ENCODE data around the gene RASAL2.

The RASAL2 gene

DNA sequence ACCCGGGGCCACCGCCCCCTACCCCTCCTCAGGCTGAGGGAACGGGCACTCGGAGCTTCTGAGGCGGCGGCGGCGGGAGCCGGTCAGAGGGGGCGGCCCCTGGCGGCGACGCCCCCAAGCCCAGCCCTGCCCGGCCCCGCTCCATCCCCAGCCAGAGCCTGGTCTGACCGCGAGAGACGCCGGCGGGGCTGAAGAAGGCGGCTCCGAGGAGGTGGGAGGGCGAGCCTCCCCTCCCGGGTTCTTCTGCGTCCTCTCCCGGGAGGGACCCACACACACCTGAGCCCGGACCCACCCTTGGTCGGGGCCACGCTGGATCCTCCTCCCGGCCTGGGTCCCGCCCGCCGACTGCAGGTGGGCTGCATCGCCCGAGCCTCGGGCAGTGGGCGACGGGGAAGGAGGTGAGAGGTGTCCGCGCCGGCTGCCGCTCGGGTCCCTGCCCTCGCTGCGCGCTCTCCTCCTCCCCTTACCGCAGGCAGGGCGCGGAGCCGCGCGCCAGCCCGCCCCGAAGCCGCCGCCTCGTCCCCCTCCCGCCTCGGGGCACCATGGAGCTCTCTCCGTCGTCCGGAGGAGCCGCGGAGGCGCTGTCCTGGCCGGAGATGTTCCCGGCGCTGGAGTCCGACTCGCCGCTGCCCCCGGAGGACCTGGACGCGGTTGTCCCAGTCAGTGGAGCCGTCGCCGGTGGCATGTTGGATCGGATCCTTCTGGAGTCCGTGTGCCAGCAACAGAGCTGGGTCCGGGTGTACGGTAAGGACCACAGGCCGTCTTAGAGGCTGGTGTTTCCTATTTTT, at the start of gene RASAL2:
Gene RASAL2, plus strand, starts transcription at position 154 of the 788 bp plus-strand sequence. Its CDS starts 389 bp downstream, at position 543.
- DNase-seq: peak; percentile 45

DNA sequence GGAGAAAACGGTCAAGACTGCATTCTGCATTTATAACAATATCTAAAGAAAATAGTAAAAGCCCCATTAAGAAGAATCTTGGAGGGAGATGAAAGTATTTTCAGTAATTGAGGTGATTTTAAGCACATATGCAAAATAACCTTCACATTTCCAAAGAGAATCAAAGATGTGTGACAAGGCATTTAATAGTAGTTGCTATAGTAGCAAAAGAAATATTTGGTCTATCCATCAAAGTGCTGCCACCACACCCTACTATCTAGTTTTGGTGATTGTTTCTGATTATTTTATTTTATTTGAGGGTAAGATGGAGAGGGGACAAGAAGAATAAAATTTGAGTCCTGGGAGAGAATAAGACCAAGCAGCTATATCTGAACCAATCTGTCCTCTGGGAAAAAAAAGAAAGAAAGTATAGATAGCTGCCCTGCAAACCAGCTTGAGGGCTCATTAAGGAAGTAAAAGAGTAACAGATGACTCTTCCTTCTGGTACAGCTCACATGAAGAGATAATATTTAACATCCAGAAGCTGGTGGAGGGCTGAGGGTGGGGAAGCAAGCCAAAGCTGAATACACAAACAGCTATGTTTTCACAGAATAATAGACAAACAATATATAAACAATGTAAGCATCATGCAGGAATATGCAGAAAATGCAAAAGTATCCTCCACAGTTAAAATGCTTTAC, 47.2 kb upstream of the RASAL2 start:
- peak; percentile 31 for DNase-seq

DNA sequence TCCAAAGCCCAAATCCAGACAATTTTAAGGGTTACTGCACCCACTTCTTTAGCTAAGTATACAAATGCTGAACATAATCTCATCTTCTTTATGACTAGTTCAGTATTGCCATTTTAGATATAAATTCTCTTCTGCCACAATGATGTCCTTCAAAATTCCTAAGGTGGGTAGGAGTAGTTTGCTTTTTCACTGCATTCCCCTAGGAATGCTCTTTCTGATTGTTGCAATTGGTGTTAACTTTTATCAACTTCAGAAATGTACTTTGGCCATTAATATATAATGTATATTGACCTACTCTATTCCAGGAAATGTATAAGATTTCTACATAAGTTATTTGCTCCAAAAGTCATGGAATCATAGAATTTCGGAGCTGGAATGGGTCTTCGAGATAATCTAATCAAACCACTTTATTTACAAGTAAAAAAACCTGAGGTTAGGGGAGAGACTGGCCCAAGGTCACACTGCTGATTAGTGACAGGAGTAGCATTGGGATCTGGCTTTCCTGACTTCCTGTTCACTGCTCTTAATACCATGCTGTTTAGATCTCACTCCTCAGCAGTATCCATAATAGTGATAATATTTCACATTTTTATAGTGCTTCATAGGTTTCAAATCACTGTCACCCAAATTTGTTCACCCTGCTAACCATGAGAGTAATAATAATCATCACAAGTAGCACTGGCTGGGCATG, 46.4 kb upstream of the RASAL2 start:
- DNase-seq: no peak

DNA sequence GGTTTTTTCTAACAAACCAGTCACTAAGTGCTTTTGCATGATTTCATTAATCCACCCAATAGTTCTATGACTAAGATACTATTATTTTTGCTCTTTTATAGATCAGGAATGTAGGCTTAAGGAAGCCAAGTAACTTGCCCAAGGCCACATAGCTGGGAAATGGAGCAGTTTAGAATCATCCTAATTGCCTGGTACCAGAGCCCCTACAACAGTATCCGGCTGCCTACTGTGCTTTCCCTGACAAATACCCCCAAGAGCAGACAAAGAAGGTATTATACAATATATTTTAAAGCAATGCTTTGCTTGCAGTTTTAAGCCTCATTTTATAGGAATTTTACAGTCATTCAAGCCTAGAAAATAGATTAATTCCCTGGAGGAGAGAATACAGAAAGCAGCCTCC, 45.5 kb upstream of the RASAL2 start:
- no peak for DNase-seq

DNA sequence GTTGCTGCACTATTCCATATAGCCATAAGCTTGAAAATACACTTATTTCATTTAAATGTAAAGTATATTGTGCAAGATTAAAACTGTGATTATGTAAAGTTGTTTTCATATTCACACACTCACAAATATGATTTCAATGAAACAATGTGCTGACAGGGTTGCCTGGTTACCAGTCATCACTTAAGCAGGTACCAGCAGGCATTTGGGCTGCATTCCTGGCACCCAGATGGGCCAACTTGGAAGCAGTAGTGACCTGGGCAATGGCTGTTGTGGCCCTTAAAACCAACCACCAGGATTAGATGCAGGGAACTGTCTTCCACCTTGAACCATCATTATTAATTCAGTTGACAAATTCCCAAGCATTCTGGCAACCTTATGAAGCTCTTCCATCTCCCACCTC, 45.0 kb upstream of the RASAL2 start:
- DNase-seq: no peak

DNA sequence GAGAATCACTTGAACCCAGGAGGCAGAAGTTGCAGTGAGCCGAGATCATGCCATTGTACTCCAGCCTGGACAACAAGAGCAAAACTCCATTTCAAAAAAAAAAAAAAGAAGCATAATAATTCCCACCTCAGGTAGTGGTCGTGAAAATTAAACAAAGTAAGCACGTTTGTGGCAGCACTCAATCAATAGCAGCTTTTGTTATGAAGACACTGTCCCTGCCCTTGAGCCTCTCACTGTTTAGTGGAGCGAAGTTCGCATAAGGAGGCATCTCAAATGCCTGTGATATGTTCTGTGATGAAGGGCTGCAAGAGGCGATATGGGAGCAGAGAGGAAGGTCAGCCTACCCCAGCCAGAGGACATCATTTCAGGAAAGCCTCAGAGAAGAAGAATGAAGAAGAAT, 43.8 kb upstream of the RASAL2 start:
- DNase-seq: no peak

DNA sequence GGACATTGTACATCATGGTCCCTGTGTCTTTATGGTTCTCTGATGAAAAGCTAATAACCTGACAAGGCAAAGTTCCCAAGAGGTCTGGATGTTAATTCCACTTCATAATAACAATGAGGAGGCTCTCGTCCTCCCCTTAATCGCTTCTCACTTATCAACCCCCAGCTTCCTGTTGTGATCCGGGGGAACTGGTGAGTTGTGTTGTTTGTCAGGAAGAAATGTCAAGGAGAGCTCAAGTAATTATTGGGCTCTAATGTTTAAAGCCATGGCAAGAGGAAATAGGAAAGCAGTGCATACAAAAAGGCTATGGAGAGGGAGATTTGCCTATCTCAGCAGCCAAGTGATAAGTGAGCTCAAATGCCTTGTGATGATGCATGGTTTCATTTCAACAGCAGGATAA, 42.8 kb upstream of the RASAL2 start:
- DNase-seq: no peak

DNA sequence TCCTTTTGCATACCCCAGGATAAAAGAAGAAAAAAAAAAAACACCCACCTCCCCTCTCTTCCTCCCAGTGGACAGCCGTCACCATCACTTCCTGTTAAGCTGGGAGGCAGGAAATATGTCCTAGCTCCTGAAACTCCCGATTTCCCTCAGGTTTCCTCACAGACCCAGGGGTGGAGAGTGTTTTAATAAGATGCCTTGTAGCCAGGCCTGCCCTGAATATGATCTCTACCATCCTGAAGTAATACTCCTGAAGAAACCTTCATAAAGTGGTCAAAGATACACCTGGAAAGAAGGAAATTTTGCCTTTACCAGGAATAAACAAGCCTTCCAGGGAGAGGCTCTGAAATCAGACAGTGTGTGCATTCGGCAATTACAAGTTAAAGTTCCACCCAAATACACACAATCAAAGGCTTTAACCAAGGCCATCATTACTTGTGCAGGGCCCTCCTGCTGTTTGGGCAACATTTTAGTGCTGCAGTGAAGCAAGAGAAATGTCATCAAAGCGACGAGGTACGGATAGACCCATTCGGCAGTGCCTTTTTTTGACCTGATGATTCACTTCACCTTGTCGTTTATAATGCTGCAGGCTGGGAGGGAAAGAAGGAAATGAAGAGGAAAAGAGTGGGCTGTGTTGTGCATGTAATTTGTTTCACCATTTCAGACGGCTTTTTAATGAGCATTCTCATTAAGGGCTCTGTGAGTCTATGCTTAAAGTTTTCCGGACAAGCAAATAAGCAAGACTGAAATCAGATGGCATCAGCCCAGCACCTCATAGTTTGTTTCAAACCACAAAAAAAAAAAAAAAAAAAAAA, 41.0 kb upstream of the RASAL2 start:
- no peak for DNase-seq

DNA sequence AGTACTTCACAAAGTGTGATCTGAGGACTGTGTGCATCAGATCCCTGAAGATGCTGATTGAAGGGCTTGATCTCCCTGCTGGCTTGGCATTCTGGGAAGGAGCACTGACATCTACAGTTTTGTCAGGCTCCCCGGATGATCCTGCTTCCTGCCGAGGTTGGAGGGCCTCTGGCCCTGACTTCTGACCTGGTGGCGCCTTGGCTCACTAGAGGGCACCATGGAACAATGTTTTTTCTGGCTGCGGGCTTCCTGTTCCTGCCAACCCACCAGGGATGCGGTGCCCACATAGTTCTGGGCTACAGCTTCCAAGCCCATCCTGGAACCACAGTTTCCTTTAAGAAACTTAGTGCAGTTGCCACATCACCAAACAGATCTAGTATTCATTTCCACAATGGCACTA, 38.8 kb upstream of the RASAL2 start:
- DNase-seq: no peak

DNA sequence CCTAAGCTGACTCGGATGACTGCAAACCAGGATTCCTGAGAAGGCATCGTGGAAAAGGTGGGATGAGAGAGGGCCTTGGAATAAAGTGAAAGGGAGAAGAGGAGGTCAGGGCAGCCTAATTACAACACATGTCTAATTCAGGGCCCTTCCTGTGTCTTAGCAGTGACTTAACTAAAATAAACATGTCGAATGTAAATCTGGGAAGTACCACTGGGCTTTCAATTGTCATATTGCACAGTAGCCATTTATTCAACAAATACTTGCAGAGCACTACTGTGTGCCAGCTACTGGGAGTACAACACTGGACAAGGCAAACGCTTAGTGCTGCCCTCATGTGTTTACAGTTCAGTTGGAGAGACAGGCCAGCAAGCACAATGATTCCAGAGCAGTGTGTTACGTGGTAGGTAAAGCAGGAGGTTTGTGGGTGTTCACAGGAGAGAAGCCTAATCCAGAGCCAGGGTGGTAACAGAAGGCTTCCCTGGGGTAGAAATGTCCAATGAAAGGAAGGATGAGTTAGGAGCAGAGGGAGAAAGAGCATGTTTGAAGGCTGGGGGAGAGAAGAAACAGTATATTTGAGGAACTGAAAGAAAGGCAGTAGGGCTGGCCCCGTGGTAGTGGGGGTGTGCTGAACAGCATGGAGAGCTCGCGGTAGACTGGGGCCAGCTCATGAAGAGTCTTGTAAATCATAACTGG, 38.0 kb upstream of the RASAL2 start:
- no peak for DNase-seq

DNA sequence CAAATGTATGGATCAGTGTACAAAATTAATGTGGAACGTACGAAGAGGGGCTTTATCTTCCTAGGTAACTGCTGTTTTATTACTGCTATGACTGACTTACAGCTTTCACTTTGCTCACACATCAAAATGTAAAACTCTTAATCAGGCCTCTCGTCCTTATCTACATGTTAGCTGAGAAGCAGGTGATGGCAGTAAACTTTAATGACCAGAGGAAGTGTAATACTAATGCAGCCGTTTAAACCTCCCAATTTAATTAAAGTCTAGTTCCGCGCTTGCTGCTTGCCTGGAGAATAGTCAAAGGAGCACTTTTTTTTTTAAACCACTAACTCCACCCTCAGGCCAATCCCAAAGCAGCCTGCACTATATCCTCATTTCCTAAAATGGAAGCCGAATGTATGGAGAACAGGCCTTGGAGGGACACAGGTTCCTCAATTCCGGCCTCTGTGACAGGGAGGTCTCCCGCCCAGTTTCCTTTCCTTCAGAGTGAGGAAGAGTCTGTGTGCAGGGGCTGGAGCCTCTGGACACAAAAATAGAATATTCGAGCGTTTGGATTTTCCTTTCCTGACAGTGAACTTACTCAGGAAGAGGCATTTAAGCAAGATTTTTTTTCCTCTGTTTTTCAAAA, 36.7 kb upstream of the RASAL2 start:
- DNase-seq: no peak

DNA sequence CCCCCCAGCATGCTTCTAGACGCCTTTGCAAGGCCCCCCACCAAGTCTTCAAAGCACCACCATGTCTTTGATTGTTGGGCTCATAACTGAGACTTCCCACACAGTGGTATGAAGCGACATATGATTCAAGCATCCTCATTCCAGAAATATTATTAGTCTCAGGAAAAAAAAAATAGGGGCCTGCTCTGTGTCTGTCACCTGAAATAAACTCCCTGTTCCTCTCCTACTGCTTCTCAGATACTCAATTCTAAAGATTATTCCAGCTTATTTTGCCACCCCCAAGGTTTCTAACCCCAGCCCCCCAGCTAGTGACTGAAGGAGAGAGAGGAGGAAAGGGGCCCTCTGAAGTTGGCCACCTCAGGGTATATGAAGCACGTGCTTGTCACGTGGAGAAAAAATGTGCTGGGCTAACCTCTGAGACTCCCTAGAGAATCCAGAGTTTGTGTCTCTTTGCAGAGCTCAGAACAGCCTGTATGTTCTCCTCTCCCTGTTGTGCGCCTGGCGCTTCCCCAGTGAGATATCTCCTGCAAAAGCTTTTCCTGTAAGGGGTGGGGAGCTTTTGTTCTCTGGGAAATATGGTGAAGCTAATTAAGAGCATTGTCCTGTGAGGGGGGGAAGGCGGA, 35.9 kb upstream of the RASAL2 start:
- DNase-seq: no peak

DNA sequence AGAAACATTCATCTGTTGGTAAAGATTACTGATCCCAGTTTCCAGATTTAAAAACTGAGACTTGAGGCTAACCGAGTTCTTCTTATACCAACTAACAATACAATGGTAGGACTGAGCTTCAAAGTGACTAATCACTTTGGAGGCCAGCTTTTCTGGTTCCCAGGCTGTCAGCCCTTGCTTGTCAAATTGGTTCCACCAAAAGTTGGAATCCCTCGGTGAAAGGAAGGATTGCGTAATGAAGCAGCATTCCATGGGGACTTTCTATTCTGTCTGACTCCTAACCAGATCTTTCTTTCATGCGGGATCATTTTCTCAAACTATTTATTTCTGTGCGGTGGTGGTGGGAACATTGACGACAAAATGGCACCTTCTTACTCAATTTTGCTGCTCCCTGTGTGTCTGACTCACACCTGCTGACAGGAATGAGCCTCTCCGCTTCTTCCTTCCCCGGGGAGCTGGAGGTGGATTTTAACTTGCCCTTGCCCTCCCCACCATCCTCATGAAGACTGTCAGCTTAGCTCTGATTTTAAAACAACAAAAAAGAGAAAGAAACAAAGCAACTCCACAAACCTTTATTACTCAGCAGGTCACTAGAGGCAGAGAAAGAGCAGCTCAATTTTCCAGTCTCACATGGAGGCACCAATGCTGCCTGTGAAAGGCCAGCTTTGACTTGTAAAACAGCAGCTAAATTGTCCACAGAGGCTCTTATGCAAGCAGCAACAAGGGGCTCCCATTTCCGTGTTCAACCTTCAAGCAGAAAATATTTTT, 32.9 kb upstream of the RASAL2 start:
- DNase-seq: no peak

DNA sequence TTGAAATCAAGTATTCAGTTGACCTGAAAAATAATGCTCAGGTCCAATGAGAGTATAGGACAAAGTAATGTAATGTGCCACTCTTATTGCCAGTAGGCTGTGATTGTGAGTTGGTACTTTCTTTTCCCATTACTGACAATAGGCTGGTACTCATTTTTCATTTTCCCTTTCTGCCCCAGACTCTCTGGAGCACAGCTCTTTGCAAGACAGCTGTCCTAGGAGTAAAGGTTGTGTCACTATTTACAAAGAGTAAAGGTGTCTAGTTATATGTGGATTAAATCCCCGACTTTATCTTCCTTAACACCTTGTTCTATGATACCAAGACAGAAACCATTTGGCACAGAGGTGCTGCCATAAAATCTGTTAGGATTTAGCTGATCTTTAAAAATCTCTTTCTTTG, 32.3 kb upstream of the RASAL2 start:
- DNase-seq: no peak

DNA sequence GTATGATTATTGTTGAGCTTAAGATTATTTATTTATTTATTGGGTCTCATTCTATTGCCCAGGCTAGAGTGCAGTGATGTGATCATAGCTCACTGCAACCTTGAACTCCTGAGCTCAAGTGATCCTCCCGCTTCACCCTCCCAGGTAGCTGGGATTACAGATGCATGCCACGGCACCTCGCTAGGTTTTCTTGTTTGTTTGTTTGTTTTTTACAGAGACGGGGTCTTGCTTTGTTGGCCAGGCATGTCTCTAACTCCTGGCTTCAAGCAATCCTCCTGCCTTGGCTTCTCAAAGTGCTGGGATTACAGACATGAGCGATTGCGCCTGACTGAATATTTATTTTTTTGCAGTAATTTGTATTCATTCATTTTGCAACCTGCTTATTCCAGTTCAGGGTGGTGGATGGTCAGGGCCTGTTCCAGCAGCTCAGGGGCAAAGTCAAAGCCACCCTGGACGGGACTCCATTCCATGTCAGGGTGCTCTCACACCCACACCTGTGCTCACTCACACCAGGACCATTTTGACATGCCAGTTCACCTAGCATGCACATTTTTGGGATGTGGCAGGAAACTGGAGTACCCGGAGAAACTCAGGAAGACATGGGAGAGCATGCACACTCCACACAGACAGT, 29.6 kb upstream of the RASAL2 start:
- no peak for DNase-seq

DNA sequence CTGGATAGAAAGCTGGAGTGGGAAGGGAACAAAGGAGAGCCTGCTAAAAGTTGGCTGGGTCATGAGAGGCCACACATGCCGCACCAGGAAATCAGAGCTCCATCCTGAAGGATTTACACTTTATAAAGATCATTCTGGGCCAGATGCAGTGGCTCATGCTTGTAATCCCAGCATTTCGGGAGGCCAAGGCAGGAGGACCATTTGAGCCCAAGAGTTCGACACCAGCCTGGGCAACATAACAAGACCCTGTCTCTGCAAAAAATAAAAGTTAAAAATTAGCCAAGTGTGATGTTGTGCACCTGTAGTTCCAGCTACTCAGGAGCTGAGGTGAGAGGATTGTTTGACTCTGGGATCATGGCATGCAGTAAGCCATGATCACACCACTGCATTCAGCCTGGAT, 28.7 kb upstream of the RASAL2 start:
- DNase-seq: no peak

DNA sequence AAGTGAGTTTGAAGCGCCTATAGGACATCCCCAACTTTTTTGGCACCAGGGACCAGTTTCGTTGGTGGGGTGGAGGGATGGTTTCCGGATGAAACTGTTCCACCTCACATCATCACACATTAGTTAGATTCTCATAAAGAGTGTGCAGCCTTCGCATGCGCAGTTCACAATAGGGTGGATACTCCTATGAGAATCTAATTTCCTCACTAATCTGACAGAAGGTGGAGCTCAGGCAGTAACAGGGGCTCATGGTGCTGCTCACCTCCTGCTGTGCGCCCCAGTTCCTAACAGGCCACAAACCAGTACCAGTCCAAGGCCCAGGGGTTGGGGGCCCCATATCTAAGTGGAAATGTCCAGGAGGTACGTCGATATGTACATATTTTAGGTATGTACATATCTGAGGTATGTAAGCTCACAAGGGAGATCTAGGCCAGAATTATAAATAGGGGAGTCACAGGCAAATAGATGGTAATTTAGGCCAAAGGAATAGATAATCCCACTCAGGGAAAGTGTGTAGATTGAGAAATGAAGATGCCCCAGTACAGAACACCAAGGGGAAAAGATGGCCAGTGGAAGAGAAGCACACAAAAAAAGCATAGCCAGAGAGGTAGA, 27.5 kb upstream of the RASAL2 start:
- no peak for DNase-seq

DNA sequence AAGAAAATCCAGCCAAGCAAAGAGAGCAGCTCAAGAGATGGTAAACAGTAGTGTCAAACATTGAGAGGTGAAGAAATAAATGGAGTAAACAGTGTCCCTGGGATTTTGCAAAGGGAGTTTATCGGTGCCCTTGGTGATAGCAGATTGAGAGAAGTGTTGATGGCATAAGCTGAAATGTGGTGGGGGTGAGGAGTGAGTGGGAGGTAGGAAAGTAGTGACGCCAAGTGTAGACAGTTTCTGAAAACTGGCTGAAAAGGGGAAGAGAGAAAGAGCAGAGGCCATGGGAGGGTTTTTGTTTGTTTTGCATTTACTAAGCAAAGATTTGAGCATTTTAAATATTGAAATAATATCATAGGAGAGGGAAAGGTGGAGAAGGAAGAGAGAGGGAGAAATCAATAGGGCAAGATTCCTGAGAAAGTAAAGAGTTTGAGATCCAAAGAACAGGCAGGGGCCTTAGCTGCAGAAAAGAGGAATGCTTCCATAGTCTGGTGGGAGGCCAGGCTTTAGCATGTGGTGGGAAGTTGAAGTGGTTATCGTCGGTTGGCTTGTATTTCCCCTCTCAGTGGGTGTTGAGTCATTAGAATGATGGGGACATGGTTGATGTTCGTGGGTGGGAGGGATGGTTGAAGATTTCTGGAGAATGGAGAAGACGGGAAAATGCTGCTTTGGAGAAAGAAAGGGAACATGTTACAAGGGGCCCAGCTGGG, 26.8 kb upstream of the RASAL2 start:
- no peak for DNase-seq

DNA sequence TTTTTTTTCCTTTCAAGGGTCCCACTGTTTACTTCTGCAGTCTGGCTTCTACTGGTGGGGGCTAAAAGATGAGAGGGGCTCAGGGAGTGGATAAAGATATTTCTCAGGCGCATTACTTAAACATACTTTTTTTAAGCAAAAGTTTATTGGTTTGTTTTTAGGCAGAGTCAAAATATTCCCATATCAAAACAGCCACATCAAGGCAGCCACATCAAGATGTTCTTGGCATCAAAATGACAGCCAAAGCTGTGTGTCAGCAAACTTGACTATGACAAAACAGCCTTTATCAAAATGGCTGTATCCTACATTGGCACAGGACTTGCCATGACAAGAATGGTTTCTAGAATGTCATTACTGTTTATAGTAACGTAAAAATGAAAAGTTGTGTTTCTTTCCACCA, 22.1 kb upstream of the RASAL2 start:
- DNase-seq: no peak

All from DMS 273 treated with DMSO at 0.1 percent for 48 hours (cell line).